NB4 (cell line): ENCODE results near the gene GNAO1.

Source experiments
- DNase-seq: peaks from one replicate; pipeline ENCODE4 v3.0.0; 2010; ENCODE audit warnings: low read depth
- H3K4me3 ChIP-seq: one replicate; pipeline ENCODE4 v1.5.1; 2011; ENCODE audit warnings: mild to moderate bottlenecking, low read depth, low read length, moderate library complexity
- CTCF ChIP-seq: IDR thresholded peaks from one replicate; pipeline ENCODE4 v1.5.1; 2012; ENCODE audit warnings: low read depth, low read length
- MYC ChIP-seq: IDR thresholded peaks from 2 replicates; pipeline ENCODE4 v1.6.1; 2011; ENCODE audit warnings: low read depth, low read length
- POLR2A ChIP-seq: IDR thresholded peaks from 2 replicates; pipeline ENCODE4 v1.6.1; 2011; ENCODE audit warnings: mild to moderate bottlenecking; ENCODE audit not compliant: insufficient read length; ENCODE audit errors: extremely low read depth
- TF ChIP-seq, protein P1 (sequence below): IDR thresholded peaks from 2 replicates; pipeline ENCODE4 v1.6.1; 2011; ENCODE audit warnings: low read depth, low read length

Gene GNAO1

GRCh38 chr16:56355786-56356275 lies 164.5 kb downstream of the GNAO1 start:
- H3K4me3 ChIP-seq: no peak overlapping the region
- no peak for DNase-seq
- TF ChIP-seq, protein P1, sequence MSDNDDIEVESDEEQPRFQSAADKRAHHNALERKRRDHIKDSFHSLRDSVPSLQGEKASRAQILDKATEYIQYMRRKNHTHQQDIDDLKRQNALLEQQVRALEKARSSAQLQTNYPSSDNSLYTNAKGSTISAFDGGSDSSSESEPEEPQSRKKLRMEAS: no peak
- TF ChIP-seq CTCF (no peak), MYC (no peak), POLR2A (no peak)

DNA sequence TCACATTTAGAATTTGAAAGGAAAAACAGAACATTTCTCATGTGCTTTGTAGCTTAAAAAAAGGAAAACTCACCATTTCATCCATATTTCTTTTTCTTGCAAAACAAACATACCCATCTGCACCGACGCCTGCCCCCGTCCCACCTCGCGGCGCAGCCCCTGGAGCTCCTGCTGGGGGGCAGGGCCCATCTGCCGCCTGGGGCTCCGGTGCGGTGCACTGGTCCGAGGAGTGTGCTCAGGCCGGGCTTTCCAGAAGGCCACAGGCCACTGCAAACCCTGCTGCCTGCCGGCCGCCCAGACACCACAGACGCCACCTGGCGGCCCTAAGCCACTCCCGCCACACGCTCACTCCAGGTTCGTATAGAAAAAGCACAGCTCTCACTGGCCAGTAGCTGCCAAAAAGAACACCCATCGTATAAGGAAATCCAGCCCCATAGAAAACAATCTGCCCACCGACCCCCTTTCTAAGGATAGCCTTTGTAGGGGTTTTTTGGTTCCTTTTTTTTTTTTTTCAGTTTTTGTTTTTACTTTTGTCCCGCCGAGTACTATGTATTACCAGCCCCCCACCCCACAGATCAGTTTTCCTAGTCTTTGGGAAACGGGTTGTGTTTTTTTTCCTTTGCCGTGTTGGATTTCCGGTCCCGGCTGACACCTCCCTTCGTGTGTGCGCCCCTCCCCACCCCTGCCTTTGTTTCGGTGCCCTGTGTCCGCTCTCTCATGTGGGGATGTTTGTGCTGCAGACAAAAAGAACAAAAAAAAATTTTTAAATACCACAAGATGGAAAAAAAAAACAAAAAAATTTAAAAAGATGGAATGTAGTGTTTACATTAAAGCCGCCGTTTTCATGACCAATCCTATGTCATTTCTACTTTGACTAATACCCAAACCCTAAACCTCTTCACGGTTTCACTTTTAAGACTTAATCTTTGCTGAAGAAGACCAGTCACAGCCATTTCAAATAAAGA lies 165.3 kb downstream of the GNAO1 start:
- H3K4me3 ChIP-seq: no peak overlapping the region
- TF ChIP-seq POLR2A (no peak), CTCF (peak; percentile 93), MYC (peak; percentile 22; the same call in 1 of the 2 replicates)
- TF ChIP-seq, protein P1: 0 out of 2 replicates have a peak, but pooled peaks have one; percentile 9
- DNase-seq: peak; percentile 83

DNA sequence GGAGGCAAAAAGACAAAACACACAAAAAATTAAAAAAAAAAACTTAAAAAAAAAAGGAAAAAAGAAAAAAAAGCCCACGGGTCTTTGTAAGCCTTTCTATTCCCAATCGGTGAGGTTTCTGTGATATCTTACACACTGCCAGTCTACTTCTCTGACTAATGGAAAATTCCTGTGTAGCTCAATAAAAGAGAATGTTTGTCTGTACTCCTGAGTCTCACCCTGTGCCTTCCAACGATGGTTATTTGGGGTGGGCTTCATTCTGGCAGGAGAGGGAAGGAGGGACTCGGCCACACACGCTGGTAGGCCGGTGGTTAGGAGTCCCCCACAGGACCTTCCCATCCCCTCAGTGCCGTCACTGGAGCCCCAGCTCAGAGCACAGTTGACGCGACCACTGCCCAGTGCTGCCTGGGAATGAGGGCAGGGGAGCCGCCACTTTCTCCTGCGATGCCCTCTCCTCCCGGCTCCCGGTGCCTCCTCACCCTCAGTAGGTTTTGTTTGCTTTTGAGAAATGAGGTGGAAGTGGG lies 166.0 kb downstream of the GNAO1 start:
- no peak overlapping the region for H3K4me3 ChIP-seq
- TF ChIP-seq, protein P1: no peak
- TF ChIP-seq CTCF (no peak), MYC (no peak), POLR2A (no peak)
- no peak for DNase-seq

DNA sequence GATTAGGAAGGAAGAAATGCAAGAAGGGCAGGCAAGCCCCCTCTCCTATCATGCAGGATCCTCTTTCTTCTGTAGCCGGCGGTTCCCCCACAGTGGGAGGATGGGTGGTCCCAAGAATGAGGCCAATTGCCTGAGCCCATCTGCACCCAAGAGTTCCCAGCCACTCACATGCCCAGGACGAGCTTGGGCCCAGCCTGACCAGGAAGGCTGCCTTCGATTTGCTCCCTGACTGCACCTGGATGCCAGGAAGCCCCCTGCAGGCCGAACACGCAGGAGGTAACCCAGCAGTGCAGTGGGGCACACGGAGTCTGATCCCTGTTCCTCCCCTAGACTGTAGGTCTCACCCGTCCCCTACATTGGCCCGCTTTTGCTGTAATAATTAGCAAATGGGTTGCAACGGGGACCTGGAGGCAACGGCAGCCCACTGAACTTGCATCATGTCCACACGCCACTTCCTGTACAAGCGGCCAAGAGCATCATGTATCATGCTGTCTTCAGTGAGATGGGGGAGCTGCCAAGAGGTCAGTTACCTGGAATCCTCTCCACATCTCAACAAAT lies 166.6 kb downstream of the GNAO1 start:
- peak; percentile 63 for DNase-seq
- no peak overlapping the region for H3K4me3 ChIP-seq

More for the DNA sequence above, 166.6 kb downstream of the GNAO1 start:
- TF ChIP-seq POLR2A: no peak
- TF ChIP-seq, protein P1: no peak
- TF ChIP-seq CTCF: peak; percentile 12
